Sigmoid colon (tissue), 4 donors: ENCODE data around the gene TMEM109.

Source experiments
- CTCF ChIP-seq, 4 experiments: fragments of 450-650 bp in 3 of 4; fragments of 200-600 bp in 1 of 4; IDR thresholded peaks; one replicate each; pipeline ENCODE4 v1.5.1; 2016 to 2019; ENCODE audit warnings: antibody characterized with exemption in 4 of 4, mild to moderate bottlenecking in 3 of 4, moderate library complexity in 2 of 4
- POLR2A ChIP-seq, 2 donors: fragments of 450-650 bp; IDR thresholded peaks; one replicate each; pipeline ENCODE4 v1.6.1; 2016; ENCODE audit warnings: antibody characterized with exemption in 2 of 2, mild to moderate bottlenecking in 2 of 2, moderate library complexity in 2 of 2
- POLR2AphosphoS5 ChIP-seq, 4 donors: sonication (generic); formaldehyde crosslinking; IDR thresholded peaks; one replicate each; pipeline ENCODE4 v1.6.1; 2017; ENCODE audit warnings: antibody characterized with exemption in 4 of 4

DNA sequence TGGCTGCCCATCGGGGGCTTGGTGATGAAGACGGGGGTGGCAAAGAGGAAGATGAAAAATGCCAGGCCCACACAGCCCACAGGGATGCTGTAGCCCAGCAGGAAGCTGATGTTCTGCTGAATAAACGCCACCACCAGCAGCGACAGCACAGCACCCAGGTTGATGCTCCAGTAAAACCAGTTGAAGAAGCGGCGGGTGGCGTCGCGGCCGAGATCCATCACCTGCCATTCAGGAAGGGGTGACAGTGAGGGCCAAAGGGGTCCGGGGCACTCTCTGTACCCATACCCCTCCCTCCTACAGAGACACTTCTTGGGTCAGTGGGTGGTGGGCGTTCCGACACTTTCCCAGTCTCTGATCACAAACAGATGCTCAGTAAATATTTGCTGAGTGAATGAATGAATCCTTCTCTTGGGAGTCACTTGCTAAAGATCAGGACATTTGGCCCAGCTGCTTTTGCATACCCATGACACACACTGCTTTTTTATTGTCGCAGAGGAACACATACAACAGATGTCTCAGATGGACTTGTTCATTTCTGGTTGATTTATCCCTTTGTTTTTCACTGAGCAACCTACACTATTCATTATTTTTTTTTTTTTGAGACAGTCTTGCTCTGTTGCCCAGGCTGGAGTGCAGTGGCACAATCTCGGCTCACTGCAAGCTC, 32.8 kb downstream of the TMEM109 start:
- TF ChIP-seq CTCF (IDR thresholded peaks at IDR 0.05) (no peak), POLR2AphosphoS5 (IDR thresholded peaks at IDR 0.05) (no peak), POLR2A (IDR thresholded peaks at IDR 0.05) (no peak)
